Measurements from ENCODE around the gene ATXN10. TPM values are rescaled to one million over a fixed set of nuclear protein-coding genes. Genes with fewer than 3 reads are reported as not detected.

ATXN10 gene
- total and polyA plus RNA-seq, 11 donors = 55.0 to 192 (median 149) TPM

GRCh38 chr22:45855961-45856360, 184.3 kb downstream of the ATXN10 start:
- no peak for TF ChIP-seq CTCF (IDR thresholded peaks at IDR 0.05)
- TF ChIP-seq POLR2A (IDR thresholded peaks at IDR 0.05) = no peak
- intact Hi-C loops (cut with DNase I) = no loop called here
- ATAC-seq (no peak), DNase-seq (no peak)
- peaks cover 0 to 42% (median 29%) of the 10 kb centered on the region in 9 donors for H3K36me3 ChIP-seq
- peaks cover 0 to 17% (median 2%) of the 10 kb centered on the region in 12 donors for H3K9me3 ChIP-seq
- 85 to 100% (median 96%) methylated on average over 2 of the region's 2 CpGs for WGBS, 4 donors
- H3K4me1 ChIP-seq = no peaks in the 10 kb centered on the region
- no peak overlapping the region for H3K27ac ChIP-seq
- H3K27me3 ChIP-seq = no peaks in the 10 kb centered on the region
- H3K4me3 ChIP-seq = no peak overlapping the region

- ATAC-seq = no peak
- Histone ChIP-seq H3K9me3 (peaks cover 0 to 15% (median 2%) of the 10 kb centered on the region in 12 donors), H3K4me3 (no peak overlapping the region), H3K27me3 (no peaks in the 10 kb centered on the region), H3K27ac (no peak overlapping the region), H3K36me3 (peaks cover 0 to 26% (median 18%) of the 10 kb centered on the region in 9 donors), H3K4me1 (no peaks in the 10 kb centered on the region)
- DNase-seq = no peak
- no peak for TF ChIP-seq POLR2A (IDR thresholded peaks at IDR 0.05)
- TF ChIP-seq CTCF (IDR thresholded peaks at IDR 0.05) = no peak
- WGBS, 4 donors = 91 to 97% (median 97%) methylated on average over 5 of the region's 5 CpGs
- intact Hi-C loops (cut with DNase I) = no loop called here
Observed at GRCh38 chr22:45857519-45857918, 185.9 kb downstream of the ATXN10 start.

GRCh38 chr22:45859231-45860161, 187.9 kb downstream of the ATXN10 start:
- Histone ChIP-seq H3K27ac (no peak overlapping the region), H3K4me3 (no peak overlapping the region), H3K9me3 (peaks cover 0 to 19% (median 0%) of the 10 kb centered on the region in 12 donors), H3K36me3 (peaks cover 0 to 22% (median 13%) of the 10 kb centered on the region in 9 donors), H3K4me1 (peaks cover 0 to 9% (median 0%) of the 10 kb centered on the region in 12 donors), H3K27me3 (peaks cover 0 to 1% (median 0%) of the 10 kb centered on the region in 9 donors)
- DNase-seq = peak in 1 of 5 donors; percentile 53
- 90 to 95% (median 94%) methylated on average over 28 of the region's 28 CpGs for WGBS, 4 donors
- TF ChIP-seq CTCF (IDR thresholded peaks at IDR 0.05) = no peak
- TF ChIP-seq POLR2A (IDR thresholded peaks at IDR 0.05) = no peak
- ATAC-seq = no peak
- intact Hi-C loops (cut with DNase I) = loop anchor here in 9 of 10 donors (5.0 to 10.0 kb wide), 5 partner anchors 212 to 285 kb away; no protein-coding TSS in a partner anchor

- 94 to 98% (median 95%) methylated on average over 17 to 18 of the region's 18 CpGs for WGBS, 4 donors
- H3K36me3 ChIP-seq = peaks cover 0 to 16% (median 11%) of the 10 kb centered on the region in 9 donors
- H3K4me3 ChIP-seq = no peak overlapping the region
- ATAC-seq (no peak), DNase-seq (no peak)
- H3K9me3 ChIP-seq = peaks cover 0 to 19% (median 0%) of the 10 kb centered on the region in 12 donors
- TF ChIP-seq CTCF (IDR thresholded peaks at IDR 0.05) (no peak), POLR2A (IDR thresholded peaks at IDR 0.05) (no peak)
- H3K4me1 ChIP-seq = peaks cover 0 to 13% (median 0%) of the 10 kb centered on the region in 12 donors
- peaks cover 0 to 7% (median 0%) of the 10 kb centered on the region in 9 donors for H3K27me3 ChIP-seq
- H3K27ac ChIP-seq = no peak overlapping the region
- intact Hi-C loops (cut with DNase I) = loop anchor here in 9 of 10 donors (5.0 to 10.0 kb wide), 5 partner anchors 213 to 285 kb away; no protein-coding TSS in a partner anchor
Observed at GRCh38 chr22:45860201-45860600, 188.6 kb downstream of the ATXN10 start.
